SU-DHL-6 (cell line): ENCODE measurements around the gene NOSIP.
A peak's percentile ranks its signal among the peaks of the same experiment; 100 is the strongest.

Source experiments
- H2AFZ ChIP-seq: fragments of 200-600 bp; sonication (generic); 2 replicates; pipeline ENCODE4 v1.6.1; 2014; ENCODE audit warnings: low read depth, mild to moderate bottlenecking, moderate library complexity, mixed read lengths, antibody characterized with exemption, low read length; ENCODE audit not compliant: severe bottlenecking
- H3F3A ChIP-seq: fragments of 200-600 bp; shearing (Covaris generic); 2 replicates; pipeline ENCODE4 v1.6.0; 2016; ENCODE audit warnings: antibody characterized with exemption, mild to moderate bottlenecking; ENCODE audit not compliant: insufficient read depth
- H3K27ac ChIP-seq: fragments of 200-600 bp; sonication (generic); 2 replicates; pipeline ENCODE4 v1.5.1; 2016; ENCODE audit warnings: low read depth, mild to moderate bottlenecking, low read length, moderate library complexity, mixed read lengths
- H3K27me3 ChIP-seq: fragments of 200-600 bp; sonication (generic), shearing (Covaris generic); 2 replicates; pipeline ENCODE4 v1.6.0; 2014; ENCODE audit warnings: mild to moderate bottlenecking, low read length
- H3K36me3 ChIP-seq: fragments of 200-600 bp; sonication (generic); 2 replicates; pipeline ENCODE4 v1.6.1; 2014; ENCODE audit warnings: mild to moderate bottlenecking, low read length, mixed read lengths
- H3K4me2 ChIP-seq: fragments of 300-600, 200-600 bp; shearing (Covaris generic), sonication (generic); 2 replicates; pipeline ENCODE4 v1.6.0; 2014; ENCODE audit warnings: low read length, low read depth, mild to moderate bottlenecking; ENCODE audit not compliant: poor library complexity, severe bottlenecking
- H3K4me3 ChIP-seq: fragments of 200-600 bp; sonication (generic); 2 replicates; pipeline ENCODE4 v1.5.1; 2014; ENCODE audit warnings: antibody characterized with exemption, low read length, mild to moderate bottlenecking, mixed read lengths; ENCODE audit not compliant: insufficient read depth, poor library complexity, severe bottlenecking
- H3K79me2 ChIP-seq: fragments of 200-600 bp; sonication (generic); 2 replicates; pipeline ENCODE4 v1.6.1; 2014; ENCODE audit warnings: mild to moderate bottlenecking, low read length, moderate library complexity; ENCODE audit not compliant: insufficient read depth
- H3K9ac ChIP-seq: fragments of 200-600 bp; sonication (generic); 2 replicates; pipeline ENCODE4 v1.7.0; 2014; ENCODE audit warnings: mild to moderate bottlenecking, low read length
- H3K9me2 ChIP-seq: fragments of 200-600 bp; sonication (generic); replicated peaks from 2 replicates; pipeline ENCODE4 v1.6.1; 2014; ENCODE audit warnings: low read length; ENCODE audit not compliant: insufficient read depth
- H3K9me3 ChIP-seq: fragments of 200-600 bp; sonication (generic); 2 replicates; pipeline ENCODE4 v1.6.1; 2014; ENCODE audit warnings: low read length, mixed read lengths; ENCODE audit not compliant: insufficient read depth
- H4K20me1 ChIP-seq: fragments of 200-600 bp; sonication (generic); 2 replicates; pipeline ENCODE4 v1.6.1; 2014; ENCODE audit warnings: low read depth, mild to moderate bottlenecking, antibody characterized with exemption, low read length, moderate library complexity, mixed read lengths
- EZH2phosphoT487 ChIP-seq: fragments of 200-600 bp; sonication (generic), shearing (Covaris generic); conservative IDR thresholded peaks from 2 replicates; pipeline ENCODE4 v1.6.1; 2018; ENCODE audit warnings: mild to moderate bottlenecking, antibody characterized with exemption, low read length, moderate library complexity, mixed read lengths
- TF ChIP-seq, protein P1 (sequence below): fragments of 200-600 bp; sonication (generic); IDR thresholded peaks from one replicate; pipeline ENCODE4 v1.5.1; 2017; ENCODE audit warnings: antibody characterized with exemption, mild to moderate bottlenecking, low read length, moderate library complexity; ENCODE audit not compliant: insufficient read depth, poor library complexity, severe bottlenecking

NOSIP gene

GRCh38 chr19:49507803-49508494, 72.4 kb downstream of the NOSIP start:
- Histone ChIP-seq H3F3A (no peaks in the 10 kb centered on the region), H2AFZ (no peak overlapping the region), H3K9me2 (no peaks in the 10 kb centered on the region), H3K36me3 (no peaks in the 10 kb centered on the region), H3K4me3 (no peak overlapping the region), H3K79me2 (no peaks in the 10 kb centered on the region), H4K20me1 (no peaks in the 10 kb centered on the region), H3K4me2 (no peak overlapping the region), H3K27me3 (no peaks in the 10 kb centered on the region), H3K9ac (no peak overlapping the region), H3K9me3 (no peaks in the 10 kb centered on the region), H3K27ac (no peak overlapping the region)
- TF ChIP-seq, protein P1, sequence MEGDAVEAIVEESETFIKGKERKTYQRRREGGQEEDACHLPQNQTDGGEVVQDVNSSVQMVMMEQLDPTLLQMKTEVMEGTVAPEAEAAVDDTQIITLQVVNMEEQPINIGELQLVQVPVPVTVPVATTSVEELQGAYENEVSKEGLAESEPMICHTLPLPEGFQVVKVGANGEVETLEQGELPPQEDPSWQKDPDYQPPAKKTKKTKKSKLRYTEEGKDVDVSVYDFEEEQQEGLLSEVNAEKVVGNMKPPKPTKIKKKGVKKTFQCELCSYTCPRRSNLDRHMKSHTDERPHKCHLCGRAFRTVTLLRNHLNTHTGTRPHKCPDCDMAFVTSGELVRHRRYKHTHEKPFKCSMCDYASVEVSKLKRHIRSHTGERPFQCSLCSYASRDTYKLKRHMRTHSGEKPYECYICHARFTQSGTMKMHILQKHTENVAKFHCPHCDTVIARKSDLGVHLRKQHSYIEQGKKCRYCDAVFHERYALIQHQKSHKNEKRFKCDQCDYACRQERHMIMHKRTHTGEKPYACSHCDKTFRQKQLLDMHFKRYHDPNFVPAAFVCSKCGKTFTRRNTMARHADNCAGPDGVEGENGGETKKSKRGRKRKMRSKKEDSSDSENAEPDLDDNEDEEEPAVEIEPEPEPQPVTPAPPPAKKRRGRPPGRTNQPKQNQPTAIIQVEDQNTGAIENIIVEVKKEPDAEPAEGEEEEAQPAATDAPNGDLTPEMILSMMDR = no peak
- no peak for TF ChIP-seq EZH2phosphoT487

- Histone ChIP-seq H3K4me2 (no peak overlapping the region), H3K27me3 (no peaks in the 10 kb centered on the region), H3K4me3 (no peak overlapping the region), H3K9me3 (no peaks in the 10 kb centered on the region), H3K27ac (no peak overlapping the region), H3K36me3 (no peaks in the 10 kb centered on the region), H4K20me1 (no peaks in the 10 kb centered on the region), H3K9ac (no peak overlapping the region), H3F3A (0 out of 2 replicates have a peak, but pooled peaks cover 3% of the 10 kb centered on the region), H2AFZ (no peak overlapping the region), H3K79me2 (no peaks in the 10 kb centered on the region), H3K9me2 (no peaks in the 10 kb centered on the region)
- no peak for TF ChIP-seq EZH2phosphoT487
- TF ChIP-seq, protein P1 = peak; percentile 85
These were observed 73.7 kb downstream of the NOSIP start for GRCh38 chr19:49506575-49507105.
